ENCODE measurements around the gene SLC35D1.

DNA sequence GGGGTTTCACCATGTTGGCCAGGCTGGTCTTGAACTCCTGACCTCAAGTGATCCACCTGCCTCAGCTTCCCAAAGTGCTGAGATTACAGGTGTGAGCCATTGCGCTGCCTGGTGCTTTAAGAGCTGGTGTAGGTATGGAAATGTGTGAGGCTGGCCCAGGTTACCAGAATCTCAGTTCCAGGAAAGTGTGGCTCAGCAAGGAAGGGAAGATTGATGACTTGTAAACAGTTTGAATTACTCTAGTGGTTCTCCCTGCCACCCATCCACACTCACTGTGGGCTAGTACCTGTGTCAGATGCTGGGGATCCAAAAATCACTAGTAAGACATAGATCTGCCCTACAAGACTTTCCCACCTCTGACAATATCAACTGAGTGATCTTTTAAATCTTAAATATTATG, 34.5 kb upstream of the SLC35D1 start:
- TF ChIP-seq, protein P1, sequence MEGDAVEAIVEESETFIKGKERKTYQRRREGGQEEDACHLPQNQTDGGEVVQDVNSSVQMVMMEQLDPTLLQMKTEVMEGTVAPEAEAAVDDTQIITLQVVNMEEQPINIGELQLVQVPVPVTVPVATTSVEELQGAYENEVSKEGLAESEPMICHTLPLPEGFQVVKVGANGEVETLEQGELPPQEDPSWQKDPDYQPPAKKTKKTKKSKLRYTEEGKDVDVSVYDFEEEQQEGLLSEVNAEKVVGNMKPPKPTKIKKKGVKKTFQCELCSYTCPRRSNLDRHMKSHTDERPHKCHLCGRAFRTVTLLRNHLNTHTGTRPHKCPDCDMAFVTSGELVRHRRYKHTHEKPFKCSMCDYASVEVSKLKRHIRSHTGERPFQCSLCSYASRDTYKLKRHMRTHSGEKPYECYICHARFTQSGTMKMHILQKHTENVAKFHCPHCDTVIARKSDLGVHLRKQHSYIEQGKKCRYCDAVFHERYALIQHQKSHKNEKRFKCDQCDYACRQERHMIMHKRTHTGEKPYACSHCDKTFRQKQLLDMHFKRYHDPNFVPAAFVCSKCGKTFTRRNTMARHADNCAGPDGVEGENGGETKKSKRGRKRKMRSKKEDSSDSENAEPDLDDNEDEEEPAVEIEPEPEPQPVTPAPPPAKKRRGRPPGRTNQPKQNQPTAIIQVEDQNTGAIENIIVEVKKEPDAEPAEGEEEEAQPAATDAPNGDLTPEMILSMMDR (IDR thresholded peaks at IDR 0.05; ENCODE audit: poor library complexity): no peak
- no peak for TF ChIP-seq EZH2 (IDR thresholded peaks at IDR 0.05; ENCODE audit: borderline replicate concordance)
- TF ChIP-seq EZH2phosphoT487 (IDR thresholded peaks at IDR 0.05; ENCODE audit: low read depth, severe bottlenecking, unreplicated experiment): no peak

Measured in hepatocyte (in vitro differentiated cells).